ENCODE measurements around the gene PLPP1.

Gene PLPP1

GRCh38 chr5:55437859-55438206, 96.9 kb downstream of the PLPP1 start:
- peak overlapping the region; percentile 75 for H3K27ac ChIP-seq
- TF ChIP-seq CTCF (conservative IDR thresholded peaks at IDR 0.05) (no peak), ZFX (IDR thresholded peaks at IDR 0.05) (no peak)

DNA sequence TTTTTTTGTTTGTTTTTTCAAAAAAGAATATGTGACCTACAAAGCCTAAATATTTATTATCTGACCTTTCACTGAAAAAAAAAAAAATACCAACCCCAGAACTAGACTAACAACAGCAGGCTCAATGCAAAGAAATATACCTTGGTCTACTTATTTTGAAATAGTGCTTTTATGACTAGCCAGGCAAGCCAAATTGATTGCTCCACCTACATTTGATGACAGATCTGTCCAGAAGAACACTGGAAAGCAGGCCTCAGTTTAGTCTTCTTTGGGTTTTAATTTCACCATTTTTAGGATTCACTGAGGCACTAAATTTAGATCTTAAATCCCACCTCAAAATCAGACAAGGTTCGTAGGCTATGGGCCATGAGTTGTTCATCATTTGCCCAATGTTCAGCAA, 97.3 kb downstream of the PLPP1 start:
- TF ChIP-seq CTCF (conservative IDR thresholded peaks at IDR 0.05) (no peak), ZFX (IDR thresholded peaks at IDR 0.05) (no peak)
- H3K27ac ChIP-seq, result no peak overlapping the region; the same call in 1 of the 2 replicates

- TF ChIP-seq CTCF (conservative IDR thresholded peaks at IDR 0.05), result no peak
- TF ChIP-seq ZFX (IDR thresholded peaks at IDR 0.05), result no peak
Measured at GRCh38 chr5:55432549-55432948, 102.2 kb downstream of the PLPP1 start.

DNA sequence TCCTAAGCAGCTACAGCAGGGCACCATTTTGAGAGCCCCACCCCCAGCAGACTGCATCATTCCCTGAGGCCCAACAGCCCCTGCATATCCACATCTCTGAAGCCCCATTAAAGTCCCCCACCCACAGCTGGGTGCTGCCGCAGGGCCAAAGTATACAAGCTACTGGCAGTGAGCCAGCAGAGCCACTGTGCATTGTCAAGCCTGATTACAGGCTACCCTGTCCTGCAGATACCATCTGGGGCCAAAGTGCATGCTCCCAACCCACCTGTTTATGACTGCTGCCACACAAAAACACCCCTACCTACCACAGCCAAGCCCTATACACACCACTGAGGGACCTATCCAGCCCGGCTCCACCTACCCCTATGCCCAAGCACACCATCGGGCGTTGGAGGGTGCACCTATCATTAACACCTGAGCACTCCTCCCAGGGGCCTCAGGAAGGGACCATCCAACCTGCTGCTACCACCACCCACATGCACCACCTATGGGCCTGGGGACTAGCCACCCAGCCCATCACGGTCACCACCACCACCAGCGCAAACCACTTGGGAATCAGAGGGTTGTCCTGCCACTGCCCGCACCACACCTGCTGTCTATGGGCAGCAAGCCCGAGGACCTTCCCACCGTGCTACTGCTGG, 105.0 kb downstream of the PLPP1 start:
- TF ChIP-seq CTCF (conservative IDR thresholded peaks at IDR 0.05) (no peak), ZFX (IDR thresholded peaks at IDR 0.05) (no peak)
- H3K27ac ChIP-seq, result peak overlapping the region; percentile 45

More at GRCh38 chr5:55432549-55432948, 102.2 kb downstream of the PLPP1 start:
- no peak overlapping the region for H3K27ac ChIP-seq

GRCh38 chr5:55429221-55429612, 105.5 kb downstream of the PLPP1 start:
- TF ChIP-seq CTCF (conservative IDR thresholded peaks at IDR 0.05) (no peak), ZFX (IDR thresholded peaks at IDR 0.05) (no peak)
- H3K27ac ChIP-seq, result peak overlapping the region; percentile 45

DNA sequence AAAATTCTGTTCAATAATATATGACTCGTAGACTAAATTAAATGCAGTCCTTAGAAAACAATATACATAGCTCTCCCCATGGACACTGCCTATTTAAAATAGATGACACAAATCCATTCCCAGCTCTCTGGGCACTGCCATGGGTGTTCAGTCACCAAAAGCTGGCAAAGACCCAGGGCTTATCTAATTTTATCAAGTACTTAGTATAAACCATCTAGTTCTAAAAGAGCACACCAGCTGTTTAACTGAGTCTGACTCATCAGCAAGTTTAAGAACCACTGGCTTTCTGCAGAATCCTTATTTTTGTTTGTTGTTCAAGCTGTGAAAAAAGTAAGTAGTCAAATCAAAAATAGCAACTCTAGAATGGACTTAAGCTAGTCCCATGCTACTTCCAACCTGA, 107.6 kb downstream of the PLPP1 start:
- no peak overlapping the region for H3K27ac ChIP-seq
- TF ChIP-seq ZFX (IDR thresholded peaks at IDR 0.05) (no peak), CTCF (conservative IDR thresholded peaks at IDR 0.05) (no peak)

DNA sequence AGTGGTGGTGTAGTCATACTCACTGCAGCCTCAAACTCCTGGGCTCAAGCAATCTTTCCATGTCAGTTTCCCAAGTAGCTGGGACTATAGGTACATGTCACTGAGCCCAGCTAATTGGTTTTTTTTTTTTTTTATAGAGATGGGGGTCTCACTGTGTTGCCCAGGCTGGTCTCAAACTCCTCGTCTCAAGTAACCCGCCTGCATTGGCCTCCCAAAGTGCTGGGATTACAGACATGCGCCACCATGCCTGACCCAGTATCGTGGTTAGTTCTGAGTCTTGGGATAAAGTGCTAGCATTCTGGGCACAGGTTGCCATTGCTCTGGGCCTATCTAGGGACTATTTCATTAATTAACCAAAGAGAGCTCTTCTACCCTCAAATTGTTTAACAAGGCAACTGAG, 108.3 kb downstream of the PLPP1 start:
- TF ChIP-seq ZFX (IDR thresholded peaks at IDR 0.05) (no peak), CTCF (conservative IDR thresholded peaks at IDR 0.05) (no peak)
- H3K27ac ChIP-seq, result peak overlapping the region; percentile 33; the same call in 1 of the 2 replicates

Data from C4-2B (cell line).